AG04449 (cell line): ENCODE measurements around the gene PADI1.

ENCODE experiments used
- CTCF ChIA-PET: fragments of 350-600 bp; formaldehyde crosslinking; extraction: SDS; loops from one replicate; lab custom pipeline; 2021; ENCODE audit warnings: antibody characterized with exemption; lab: Yijun Ruan, JAX
- POLR2A ChIA-PET: fragments of 400-600, 350-600 bp; formaldehyde crosslinking; extraction: SDS; loops from one replicate; lab custom pipeline; 2020; ENCODE audit warnings: antibody characterized with exemption, inconsistent platforms; lab: Yijun Ruan, JAX
- DNase-seq: peaks from one replicate; pipeline ENCODE4 v3.0.0-alpha.2; 2010; ENCODE audit warnings: low read depth, low spot score
- H3K4me3 ChIP-seq: 2 replicates; pipeline ENCODE4 v1.5.1; 2011; ENCODE audit warnings: low read depth, mild to moderate bottlenecking, control low read depth, low read length
- TF ChIP-seq, protein P1 (sequence below): IDR thresholded peaks from one replicate; pipeline ENCODE4 v1.5.1; 2011; ENCODE audit warnings: mild to moderate bottlenecking, moderate library complexity, low read length, control low read depth, inconsistent platforms; ENCODE audit not compliant: insufficient read depth; ENCODE audit errors: missing control alignments

Gene PADI1, protein sequence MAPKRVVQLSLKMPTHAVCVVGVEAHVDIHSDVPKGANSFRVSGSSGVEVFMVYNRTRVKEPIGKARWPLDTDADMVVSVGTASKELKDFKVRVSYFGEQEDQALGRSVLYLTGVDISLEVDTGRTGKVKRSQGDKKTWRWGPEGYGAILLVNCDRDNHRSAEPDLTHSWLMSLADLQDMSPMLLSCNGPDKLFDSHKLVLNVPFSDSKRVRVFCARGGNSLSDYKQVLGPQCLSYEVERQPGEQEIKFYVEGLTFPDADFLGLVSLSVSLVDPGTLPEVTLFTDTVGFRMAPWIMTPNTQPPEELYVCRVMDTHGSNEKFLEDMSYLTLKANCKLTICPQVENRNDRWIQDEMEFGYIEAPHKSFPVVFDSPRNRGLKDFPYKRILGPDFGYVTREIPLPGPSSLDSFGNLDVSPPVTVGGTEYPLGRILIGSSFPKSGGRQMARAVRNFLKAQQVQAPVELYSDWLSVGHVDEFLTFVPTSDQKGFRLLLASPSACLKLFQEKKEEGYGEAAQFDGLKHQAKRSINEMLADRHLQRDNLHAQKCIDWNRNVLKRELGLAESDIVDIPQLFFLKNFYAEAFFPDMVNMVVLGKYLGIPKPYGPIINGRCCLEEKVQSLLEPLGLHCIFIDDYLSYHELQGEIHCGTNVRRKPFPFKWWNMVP

DNA sequence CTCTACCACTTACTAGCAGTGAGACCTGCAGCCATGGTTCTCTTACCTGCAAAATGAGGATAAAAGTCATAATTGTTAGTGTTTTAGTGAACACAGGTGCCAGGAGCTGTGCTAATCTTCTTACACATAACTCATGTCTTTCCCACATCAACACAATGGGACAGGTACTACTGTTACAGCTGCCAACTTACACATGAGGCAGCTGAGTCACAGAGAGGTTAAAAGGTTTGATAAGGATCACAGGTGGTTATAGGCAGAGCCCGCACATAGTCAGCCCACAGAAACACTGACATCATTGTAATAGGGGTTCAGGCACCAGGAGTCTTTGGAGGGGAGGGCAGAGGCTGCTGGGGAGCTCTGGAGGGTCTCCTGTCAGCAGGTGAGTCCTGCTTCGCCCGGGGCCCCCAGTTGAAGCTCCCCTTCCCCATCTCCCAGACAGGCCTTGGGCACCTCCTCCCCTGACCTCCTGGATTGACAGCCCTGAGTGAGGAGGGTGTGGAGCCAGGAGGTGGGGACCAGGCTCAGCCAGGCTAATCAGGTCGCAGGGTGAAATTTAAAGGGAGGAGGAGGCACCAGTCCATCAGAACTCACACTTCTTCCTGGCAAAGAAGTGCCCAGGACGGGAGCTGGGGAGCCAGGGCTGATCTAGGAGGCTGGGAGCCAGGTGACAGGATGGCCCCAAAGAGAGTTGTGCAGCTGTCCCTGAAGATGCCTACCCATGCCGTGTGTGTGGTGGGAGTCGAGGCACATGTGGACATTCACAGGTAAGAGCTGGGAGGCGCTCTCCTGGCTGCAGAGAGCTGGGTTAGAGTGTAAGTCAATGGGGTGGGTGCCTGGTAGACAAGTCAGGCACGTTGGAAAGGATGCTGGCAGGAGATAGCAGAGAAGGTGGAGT, at the start of gene PADI1:
Gene PADI1 (plus strand): TSS at position 583 of the 895 bp plus-strand sequence. CDS start 90 bp downstream, at position 673.
- H3K4me3 ChIP-seq, result no peak within 1 kb of the TSS
- POLR2A ChIA-PET, result interaction anchor here (0.7 kb wide), 1 partner anchor 15 kb away, joined by 3 read pairs; no protein-coding TSS in a partner anchor
- CTCF ChIA-PET, result interaction anchor here (1.3 kb wide), 1 partner anchor 17 kb away, joined by 3 read pairs; no protein-coding TSS in a partner anchor
- TF ChIP-seq, protein P1, sequence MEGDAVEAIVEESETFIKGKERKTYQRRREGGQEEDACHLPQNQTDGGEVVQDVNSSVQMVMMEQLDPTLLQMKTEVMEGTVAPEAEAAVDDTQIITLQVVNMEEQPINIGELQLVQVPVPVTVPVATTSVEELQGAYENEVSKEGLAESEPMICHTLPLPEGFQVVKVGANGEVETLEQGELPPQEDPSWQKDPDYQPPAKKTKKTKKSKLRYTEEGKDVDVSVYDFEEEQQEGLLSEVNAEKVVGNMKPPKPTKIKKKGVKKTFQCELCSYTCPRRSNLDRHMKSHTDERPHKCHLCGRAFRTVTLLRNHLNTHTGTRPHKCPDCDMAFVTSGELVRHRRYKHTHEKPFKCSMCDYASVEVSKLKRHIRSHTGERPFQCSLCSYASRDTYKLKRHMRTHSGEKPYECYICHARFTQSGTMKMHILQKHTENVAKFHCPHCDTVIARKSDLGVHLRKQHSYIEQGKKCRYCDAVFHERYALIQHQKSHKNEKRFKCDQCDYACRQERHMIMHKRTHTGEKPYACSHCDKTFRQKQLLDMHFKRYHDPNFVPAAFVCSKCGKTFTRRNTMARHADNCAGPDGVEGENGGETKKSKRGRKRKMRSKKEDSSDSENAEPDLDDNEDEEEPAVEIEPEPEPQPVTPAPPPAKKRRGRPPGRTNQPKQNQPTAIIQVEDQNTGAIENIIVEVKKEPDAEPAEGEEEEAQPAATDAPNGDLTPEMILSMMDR, result no peak
- no peak for DNase-seq

DNA sequence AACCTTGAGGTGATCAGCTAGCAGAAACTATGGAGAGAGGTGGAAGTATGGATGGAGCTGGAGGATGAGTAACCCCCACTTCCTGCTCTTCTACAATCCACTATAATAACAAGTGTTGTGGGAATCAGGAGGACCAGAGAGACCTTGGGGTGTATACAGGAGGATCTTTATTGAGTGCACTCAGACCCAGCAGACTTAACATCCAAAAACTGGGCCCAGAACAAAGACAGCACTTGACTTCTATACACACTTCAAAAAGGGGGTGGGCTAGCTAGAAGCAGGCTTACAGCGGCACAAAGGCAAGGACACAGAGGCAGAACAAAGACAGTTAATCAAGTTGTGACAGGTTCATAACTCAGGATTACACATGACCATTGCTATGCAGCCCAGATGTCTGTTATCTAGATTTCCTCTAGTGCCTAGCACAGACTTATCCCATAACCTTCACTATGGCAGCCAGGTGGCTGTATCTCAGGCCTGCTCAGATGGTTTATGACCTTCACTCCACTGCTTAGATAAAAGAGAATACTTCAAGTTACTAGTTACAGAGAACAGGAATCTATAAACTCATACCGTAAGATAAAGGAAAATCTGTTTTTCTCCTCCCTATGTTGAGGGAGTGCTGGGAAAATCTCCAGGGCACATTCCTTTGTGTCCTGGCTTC, 49.5 kb upstream of the PADI1 start:
- H3K4me3 ChIP-seq, result no peak overlapping the region
- CTCF ChIA-PET, result no interaction called here
- DNase-seq, result no peak
- POLR2A ChIA-PET, result no interaction called here
- TF ChIP-seq, protein P1, result no peak

DNA sequence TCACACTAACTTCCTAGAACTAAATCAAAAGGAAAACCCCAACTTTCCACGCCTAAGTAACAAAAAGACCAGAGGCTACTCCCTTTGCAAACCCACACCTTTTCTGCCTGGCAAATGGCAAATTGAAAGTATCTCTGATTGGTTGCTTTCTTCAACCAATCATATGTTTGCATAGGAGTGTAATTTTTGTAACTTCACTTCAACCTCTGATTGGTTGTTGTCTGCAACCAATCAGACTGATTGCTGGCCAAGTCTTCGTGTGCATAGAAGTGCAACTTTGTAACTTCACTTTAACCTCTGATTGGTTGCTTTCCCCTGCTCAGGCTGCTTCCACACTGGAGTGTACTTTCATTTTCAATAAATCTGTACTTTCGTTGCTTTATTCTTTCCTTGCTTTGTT, 48.8 kb upstream of the PADI1 start:
- TF ChIP-seq, protein P1, result no peak
- CTCF ChIA-PET, result no interaction called here
- POLR2A ChIA-PET, result no interaction called here
- no peak for DNase-seq
- H3K4me3 ChIP-seq, result no peak overlapping the region

DNA sequence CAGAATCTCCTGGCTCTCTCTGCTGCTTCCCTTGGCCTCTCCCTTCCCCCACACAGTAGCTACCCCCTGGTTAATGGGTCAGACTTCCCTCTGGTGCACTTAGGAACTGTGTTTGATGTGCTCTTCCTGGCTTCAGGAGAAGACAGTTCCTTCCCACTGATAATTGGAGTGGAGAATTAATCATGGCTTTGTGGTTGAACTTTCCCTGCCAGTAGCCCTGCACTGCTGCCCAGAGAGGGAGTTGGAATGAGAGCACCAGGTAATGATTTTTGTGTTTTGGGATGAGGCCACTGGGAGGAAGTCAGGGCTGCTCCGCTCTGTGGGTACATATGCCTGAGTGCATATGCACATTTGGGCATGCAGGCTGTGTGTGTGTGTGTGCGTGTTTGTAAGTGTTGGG, 46.0 kb upstream of the PADI1 start:
- ChIA-PET CTCF (interaction anchor here (1.1 to 2.3 kb wide), 2 partner anchors 33 to 77 kb away, joined by 5 to 8 read pairs; no protein-coding TSS in a partner anchor), POLR2A (no interaction called here)
- no peak for DNase-seq
- H3K4me3 ChIP-seq, result no peak overlapping the region
- TF ChIP-seq, protein P1, result no peak

DNA sequence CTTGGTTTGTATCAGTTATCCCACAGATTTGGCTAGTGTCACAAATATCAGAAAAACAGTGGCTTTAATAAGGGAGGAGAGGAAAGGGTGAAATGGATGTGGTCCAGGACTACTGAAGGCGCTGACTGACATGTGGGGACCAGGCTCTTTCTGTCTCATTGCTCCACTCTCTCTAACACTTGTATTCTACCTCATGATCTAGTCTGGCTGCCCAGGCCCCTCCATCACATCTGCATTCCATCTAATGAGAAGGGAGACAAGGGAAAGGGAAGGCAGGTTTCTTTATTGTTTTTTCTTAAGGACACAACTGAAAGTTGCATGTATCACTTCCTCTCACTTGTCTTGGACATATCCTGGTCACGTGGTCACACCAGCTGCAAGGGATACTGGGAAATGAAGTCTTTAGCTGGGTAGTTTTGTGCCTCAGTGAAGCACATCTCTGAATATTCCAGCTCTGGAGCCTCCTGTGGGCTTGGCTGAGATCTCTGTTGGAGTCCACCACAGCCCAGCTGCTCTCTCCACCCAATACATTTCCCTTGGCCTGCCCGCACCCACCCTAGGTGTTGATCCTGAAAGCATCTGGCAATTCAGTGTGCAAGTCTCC, 43.7 kb upstream of the PADI1 start:
- ChIA-PET POLR2A (no interaction called here), CTCF (interaction anchor here (1.4 kb wide), 1 partner anchor 76 kb away, joined by 3 read pairs; no protein-coding TSS in a partner anchor)
- no peak overlapping the region for H3K4me3 ChIP-seq
- TF ChIP-seq, protein P1, result no peak
- no peak for DNase-seq
